ENCODE results near the gene TMIGD3. TPM values are rescaled to one million over a fixed set of nuclear protein-coding genes. Genes with fewer than 3 reads are reported as not detected.

Gene TMIGD3
- total RNA-seq, 2 donors from 2014 or later, result not detected

DNA sequence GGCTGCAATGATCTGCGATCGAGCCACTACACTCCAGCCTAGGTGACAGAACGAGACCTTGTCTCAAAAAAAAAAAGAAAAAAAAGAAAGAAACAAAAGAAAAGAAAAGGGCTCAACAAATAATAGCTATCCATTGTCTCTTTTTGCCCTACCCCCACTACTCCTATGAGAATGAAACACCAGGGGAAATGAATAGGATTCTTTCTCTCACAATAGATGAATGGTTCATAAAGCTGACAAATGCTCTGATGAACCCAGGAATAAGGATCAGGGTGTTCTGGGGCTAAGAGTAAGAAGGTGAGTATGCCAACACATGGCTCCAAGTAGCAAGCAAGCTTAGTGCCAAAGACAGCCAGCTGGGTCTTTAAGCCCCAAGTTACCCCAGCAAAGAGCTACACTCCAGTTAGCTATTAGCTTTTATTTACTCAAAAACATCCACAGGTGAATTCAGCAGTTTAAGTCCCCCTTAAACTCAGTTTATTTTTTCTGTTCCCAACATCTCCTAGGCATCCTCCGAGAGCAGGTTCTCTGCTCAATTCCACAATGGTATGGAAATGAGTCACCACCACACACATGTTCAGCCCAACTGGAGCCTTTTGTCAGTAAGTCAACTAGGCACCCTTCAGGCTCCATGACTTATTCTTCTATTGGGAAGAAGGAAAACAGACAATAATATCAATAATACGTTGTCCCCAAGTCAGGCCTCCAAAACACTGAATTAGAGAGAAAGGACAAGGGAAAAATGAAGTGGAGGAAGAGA is 4.2 kb downstream of the TMIGD3 start:
- H3K4me1 Mint-ChIP-seq, result peaks cover 33% of the 10 kb centered on the region
- ATAC-seq (no peak), DNase-seq (no peak)
- H3K4me3 Mint-ChIP-seq, result no peak overlapping the region
- no peak overlapping the region for H3K27ac Mint-ChIP-seq
- no peaks in the 10 kb centered on the region for H3K9me3 ChIP-seq (ENCODE audit: control insufficient read depth, low read length, poor library complexity, severe bottlenecking)
- H3K27me3 Mint-ChIP-seq, result no peaks in the 10 kb centered on the region
- no peaks in the 10 kb centered on the region for H3K36me3 Mint-ChIP-seq (ENCODE audit: low read depth)

DNA sequence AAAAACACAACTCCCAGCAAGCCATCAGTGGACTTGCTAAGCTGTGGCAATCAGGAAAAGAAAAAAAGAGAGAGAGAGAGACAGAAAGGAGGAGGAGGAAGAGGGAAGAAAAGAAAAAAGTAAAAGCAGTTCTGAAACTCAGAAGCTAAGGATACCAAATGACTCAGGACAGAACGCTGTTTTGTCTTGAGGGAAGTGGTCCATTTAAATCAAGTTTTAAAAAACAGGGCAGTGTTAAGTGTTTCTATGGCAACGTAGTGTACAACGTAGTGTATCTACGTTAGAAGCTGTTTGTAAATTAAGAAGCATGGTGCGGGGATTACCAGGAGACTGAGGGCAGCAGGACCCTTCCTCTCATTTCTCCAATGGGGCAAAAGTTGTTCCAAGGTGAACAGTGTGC is 5.8 kb downstream of the TMIGD3 start:
- Mint-ChIP-seq H3K27ac (no peak overlapping the region), H3K4me1 (peaks cover 17% of the 10 kb centered on the region), H3K36me3 (ENCODE audit: low read depth) (no peaks in the 10 kb centered on the region), H3K27me3 (no peaks in the 10 kb centered on the region), H3K4me3 (peak overlapping the region; percentile 10)
- H3K9me3 ChIP-seq (ENCODE audit: control insufficient read depth, low read length, poor library complexity, severe bottlenecking), result no peaks in the 10 kb centered on the region
- peak; percentile 40 for ATAC-seq
- no peak for DNase-seq

- Mint-ChIP-seq H3K27ac (no peak overlapping the region), H3K36me3 (ENCODE audit: low read depth) (no peaks in the 10 kb centered on the region), H3K4me1 (peaks cover 13% of the 10 kb centered on the region), H3K27me3 (no peaks in the 10 kb centered on the region), H3K4me3 (no peak overlapping the region)
- H3K9me3 ChIP-seq (ENCODE audit: control insufficient read depth, low read length, poor library complexity, severe bottlenecking), result no peaks in the 10 kb centered on the region
- ATAC-seq (peak; percentile 66), DNase-seq (no peak)
These were observed 7.0 kb downstream of the TMIGD3 start for GRCh38 chr1:111496398-111496797.

GRCh38 chr1:111491070-111491469 is 12.4 kb downstream of the TMIGD3 start:
- Mint-ChIP-seq H3K4me3 (no peak overlapping the region), H3K27me3 (no peaks in the 10 kb centered on the region), H3K27ac (no peak overlapping the region), H3K4me1 (peaks cover 4% of the 10 kb centered on the region), H3K36me3 (ENCODE audit: low read depth) (no peaks in the 10 kb centered on the region)
- H3K9me3 ChIP-seq (ENCODE audit: control insufficient read depth, low read length, poor library complexity, severe bottlenecking), result no peaks in the 10 kb centered on the region
- DNase-seq, result no peak
- ATAC-seq, result no peak

GRCh38 chr1:111490220-111490619 is 13.2 kb downstream of the TMIGD3 start:
- DNase-seq (no peak), ATAC-seq (no peak)
- Mint-ChIP-seq H3K27ac (no peak overlapping the region), H3K4me3 (no peak overlapping the region), H3K36me3 (ENCODE audit: low read depth) (no peaks in the 10 kb centered on the region), H3K27me3 (no peaks in the 10 kb centered on the region), H3K4me1 (peaks cover 7% of the 10 kb centered on the region)
- H3K9me3 ChIP-seq (ENCODE audit: control insufficient read depth, low read length, poor library complexity, severe bottlenecking), result no peaks in the 10 kb centered on the region

DNA sequence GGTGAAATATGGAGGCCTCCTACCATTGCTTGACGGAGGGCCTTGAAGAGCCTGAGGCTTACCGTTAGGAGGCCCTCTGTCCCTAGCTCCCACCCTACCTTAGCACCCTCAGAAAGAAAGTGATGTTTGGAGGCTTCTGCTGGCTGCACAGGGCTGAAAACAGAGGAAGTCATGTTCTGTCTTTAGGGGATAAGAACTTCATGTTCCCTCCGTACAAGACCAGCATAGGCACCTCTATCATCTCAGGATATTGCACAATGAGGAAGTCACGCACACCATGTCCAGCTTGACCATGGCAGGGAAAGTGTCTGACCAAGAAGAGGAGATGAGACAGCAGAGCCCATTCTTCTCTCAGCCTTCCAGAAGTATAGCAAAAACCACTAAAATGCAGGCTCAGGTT is 13.8 kb downstream of the TMIGD3 start:
- H3K27ac Mint-ChIP-seq, result no peak overlapping the region
- H3K4me3 Mint-ChIP-seq, result no peak overlapping the region
- DNase-seq (no peak), ATAC-seq (no peak)
- H3K4me1 Mint-ChIP-seq, result peaks cover 7% of the 10 kb centered on the region
- H3K27me3 Mint-ChIP-seq, result no peaks in the 10 kb centered on the region
- no peaks in the 10 kb centered on the region for H3K9me3 ChIP-seq (ENCODE audit: control insufficient read depth, low read length, poor library complexity, severe bottlenecking)
- H3K36me3 Mint-ChIP-seq (ENCODE audit: low read depth), result no peaks in the 10 kb centered on the region

DNA sequence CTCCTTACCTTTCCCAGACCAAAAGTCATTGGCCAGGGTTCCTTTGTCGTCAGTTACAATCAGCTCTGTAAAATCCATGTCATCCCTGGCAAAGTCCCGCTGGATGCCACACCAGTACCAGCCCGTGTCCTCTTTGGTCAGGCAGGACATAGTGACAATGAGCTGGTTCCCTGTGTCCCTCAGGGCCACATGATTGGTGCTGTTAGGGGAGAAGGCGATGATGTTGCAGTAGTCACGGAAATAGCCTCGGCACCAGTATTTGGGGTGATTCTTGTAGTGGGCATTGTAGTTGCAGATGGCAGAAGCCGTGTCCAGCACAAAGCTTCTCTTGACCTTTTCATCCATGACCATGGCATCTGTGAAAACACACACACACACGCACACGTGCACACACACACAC is 14.8 kb downstream of the TMIGD3 start:
- Mint-ChIP-seq H3K27ac (no peak overlapping the region), H3K36me3 (ENCODE audit: low read depth) (no peaks in the 10 kb centered on the region), H3K4me1 (peaks cover 7% of the 10 kb centered on the region), H3K27me3 (no peaks in the 10 kb centered on the region), H3K4me3 (no peak overlapping the region)
- ATAC-seq (no peak), DNase-seq (no peak)
- no peaks in the 10 kb centered on the region for H3K9me3 ChIP-seq (ENCODE audit: control insufficient read depth, low read length, poor library complexity, severe bottlenecking)

DNA sequence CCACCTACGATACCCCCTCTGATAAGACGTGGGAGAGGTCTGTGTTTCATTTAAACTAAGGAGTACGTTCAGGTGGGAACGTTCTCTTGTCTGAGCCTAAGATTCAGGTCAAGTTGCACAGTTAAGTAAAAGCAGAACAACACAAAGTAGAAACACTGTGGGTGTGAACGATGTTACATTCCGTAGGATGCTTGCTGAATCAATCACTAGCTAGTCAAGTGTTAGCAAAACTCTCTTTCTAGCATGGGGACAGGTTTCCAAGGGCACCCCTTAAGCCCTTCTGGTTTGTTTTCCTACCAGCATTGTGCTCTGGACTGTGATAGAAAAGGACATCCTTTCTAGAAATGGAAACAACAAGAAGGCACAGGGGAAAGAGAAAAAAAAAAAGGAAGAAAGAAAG is 16.3 kb downstream of the TMIGD3 start:
- no peaks in the 10 kb centered on the region for H3K9me3 ChIP-seq (ENCODE audit: control insufficient read depth, low read length, poor library complexity, severe bottlenecking)
- Mint-ChIP-seq H3K36me3 (ENCODE audit: low read depth) (no peaks in the 10 kb centered on the region), H3K4me1 (peaks cover 9% of the 10 kb centered on the region), H3K4me3 (no peak overlapping the region), H3K27ac (no peak overlapping the region), H3K27me3 (no peaks in the 10 kb centered on the region)
- DNase-seq (no peak), ATAC-seq (no peak)

DNA sequence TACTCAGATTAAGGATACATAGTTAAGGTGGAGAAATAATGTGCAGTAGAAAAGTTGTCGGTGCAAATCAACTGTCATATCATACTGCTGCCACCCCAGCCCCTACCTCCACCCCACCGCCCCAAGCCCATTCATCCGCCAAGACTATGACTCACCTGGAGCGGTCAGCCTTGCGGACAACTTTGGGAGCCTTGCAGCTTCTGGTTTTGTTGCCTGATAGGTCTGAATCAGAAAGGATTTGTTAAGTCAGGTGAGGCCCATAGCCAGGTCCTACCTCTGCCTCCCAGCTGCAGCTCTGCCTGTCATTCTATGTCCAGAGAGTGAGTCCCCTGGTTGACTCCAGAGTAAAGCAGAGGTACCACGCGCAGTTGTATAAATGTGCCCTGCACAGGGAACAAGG is 17.0 kb downstream of the TMIGD3 start:
- no peaks in the 10 kb centered on the region for H3K27me3 Mint-ChIP-seq
- no peak overlapping the region for H3K4me3 Mint-ChIP-seq
- peaks cover 13% of the 10 kb centered on the region for H3K4me1 Mint-ChIP-seq
- H3K36me3 Mint-ChIP-seq (ENCODE audit: low read depth), result no peaks in the 10 kb centered on the region
- ATAC-seq, result no peak
- no peak for DNase-seq
- H3K27ac Mint-ChIP-seq, result no peak overlapping the region
- no peaks in the 10 kb centered on the region for H3K9me3 ChIP-seq (ENCODE audit: control insufficient read depth, low read length, poor library complexity, severe bottlenecking)

DNA sequence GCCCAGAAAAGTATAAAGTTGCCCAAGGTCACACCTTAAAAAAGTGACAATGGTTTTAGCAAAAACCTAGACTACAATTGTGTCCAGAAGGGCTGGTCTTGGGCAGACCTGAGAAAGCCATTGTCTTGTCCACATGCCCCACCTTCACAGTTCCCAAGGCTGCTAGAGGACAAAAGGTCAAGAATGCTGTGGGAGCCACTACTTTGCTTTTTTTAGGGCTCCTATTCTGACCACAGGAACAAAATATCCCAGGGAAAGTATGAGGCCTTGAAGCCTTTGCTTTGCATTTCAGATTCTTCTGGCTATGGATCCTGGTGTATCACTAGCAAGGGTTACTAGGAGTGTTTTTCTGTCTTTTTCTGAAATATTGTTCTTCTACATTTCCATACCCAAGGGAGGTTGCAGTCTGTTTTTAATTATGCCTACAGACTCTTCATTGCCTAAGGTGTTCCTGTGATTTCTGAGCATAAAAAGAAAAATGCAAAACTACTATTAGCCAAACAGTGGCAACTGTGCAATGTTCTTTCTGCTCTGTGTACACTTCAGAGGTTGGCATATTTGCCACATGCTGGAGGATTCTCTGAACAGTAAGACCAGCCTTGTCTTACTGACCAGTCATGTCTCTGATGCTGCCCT is 18.9 kb downstream of the TMIGD3 start:
- H3K36me3 Mint-ChIP-seq (ENCODE audit: low read depth), result no peaks in the 10 kb centered on the region
- H3K4me3 Mint-ChIP-seq, result no peak overlapping the region
- H3K9me3 ChIP-seq (ENCODE audit: control insufficient read depth, low read length, poor library complexity, severe bottlenecking), result no peaks in the 10 kb centered on the region
- no peaks in the 10 kb centered on the region for H3K27me3 Mint-ChIP-seq
- no peak overlapping the region for H3K27ac Mint-ChIP-seq
- no peak for ATAC-seq
- DNase-seq, result no peak
- H3K4me1 Mint-ChIP-seq, result peaks cover 17% of the 10 kb centered on the region

GRCh38 chr1:111483876-111484275 is 19.6 kb downstream of the TMIGD3 start:
- DNase-seq, result no peak
- H3K4me1 Mint-ChIP-seq, result peaks cover 17% of the 10 kb centered on the region
- H3K4me3 Mint-ChIP-seq, result no peak overlapping the region
- ATAC-seq, result no peak
- H3K27me3 Mint-ChIP-seq, result no peaks in the 10 kb centered on the region
- no peak overlapping the region for H3K27ac Mint-ChIP-seq
- H3K36me3 Mint-ChIP-seq (ENCODE audit: low read depth), result no peaks in the 10 kb centered on the region
- H3K9me3 ChIP-seq (ENCODE audit: control insufficient read depth, low read length, poor library complexity, severe bottlenecking), result no peaks in the 10 kb centered on the region

- ATAC-seq, result no peak
- no peak overlapping the region for H3K27ac Mint-ChIP-seq
These were observed 20.3 kb downstream of the TMIGD3 start for GRCh38 chr1:111483166-111483565.

DNA sequence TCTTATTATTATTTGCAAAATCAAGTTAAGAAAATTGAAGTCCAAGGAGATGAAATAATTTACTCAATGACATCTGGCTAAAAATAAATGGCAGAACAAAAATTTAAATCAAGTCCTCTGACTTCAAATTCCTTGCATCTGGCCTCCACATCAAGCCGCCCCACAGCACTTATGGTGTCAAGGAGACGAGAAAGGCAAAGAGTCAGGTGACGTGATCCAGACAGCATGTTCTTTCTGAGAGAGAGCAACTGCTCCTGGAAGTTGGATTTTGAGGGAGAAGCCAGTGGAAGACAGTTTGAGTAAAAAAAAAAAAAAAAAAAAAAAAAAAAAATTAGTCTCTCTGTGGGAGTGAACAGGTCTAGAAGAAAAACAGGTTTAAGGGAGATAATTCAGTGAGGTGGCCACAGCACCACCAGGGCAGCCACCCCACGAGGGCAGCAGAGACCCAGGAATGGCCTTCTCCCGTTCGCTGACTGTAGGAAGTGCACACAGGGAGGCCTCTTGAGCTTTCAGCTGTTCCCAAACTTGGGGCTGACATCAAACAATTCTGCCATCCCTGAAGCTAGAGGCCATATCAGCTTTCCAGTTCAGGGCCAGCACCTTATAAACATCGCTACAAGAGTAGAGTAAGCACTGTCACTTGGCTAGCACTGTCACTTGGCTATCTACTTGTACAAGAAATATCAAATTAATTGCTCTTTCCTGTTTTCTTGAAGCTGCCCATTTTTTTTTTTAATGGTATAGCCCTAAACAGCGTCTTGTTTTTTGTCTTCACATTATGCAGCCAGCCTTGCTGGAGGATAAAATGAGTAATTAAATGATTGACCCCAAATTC is 21.8 kb downstream of the TMIGD3 start:
- H3K36me3 Mint-ChIP-seq (ENCODE audit: low read depth), result peaks cover 2% of the 10 kb centered on the region
- H3K4me1 Mint-ChIP-seq, result peaks cover 34% of the 10 kb centered on the region
- DNase-seq (peak; percentile 20 to 33 (median 27)), ATAC-seq (peak; percentile 60)
- H3K27ac Mint-ChIP-seq, result no peak overlapping the region
- no peaks in the 10 kb centered on the region for H3K27me3 Mint-ChIP-seq
- H3K9me3 ChIP-seq (ENCODE audit: control insufficient read depth, low read length, poor library complexity, severe bottlenecking), result no peaks in the 10 kb centered on the region
- H3K4me3 Mint-ChIP-seq, result no peak overlapping the region

More at GRCh38 chr1:111483166-111483565, 20.3 kb downstream of the TMIGD3 start:
- no peak for DNase-seq
- Mint-ChIP-seq H3K27me3 (no peaks in the 10 kb centered on the region), H3K4me1 (peaks cover 20% of the 10 kb centered on the region), H3K36me3 (ENCODE audit: low read depth) (no peaks in the 10 kb centered on the region), H3K4me3 (no peak overlapping the region)
- H3K9me3 ChIP-seq (ENCODE audit: control insufficient read depth, low read length, poor library complexity, severe bottlenecking), result no peaks in the 10 kb centered on the region
